ENCODE measurements around the gene SLC7A8.

The SLC7A8 gene

DNA sequence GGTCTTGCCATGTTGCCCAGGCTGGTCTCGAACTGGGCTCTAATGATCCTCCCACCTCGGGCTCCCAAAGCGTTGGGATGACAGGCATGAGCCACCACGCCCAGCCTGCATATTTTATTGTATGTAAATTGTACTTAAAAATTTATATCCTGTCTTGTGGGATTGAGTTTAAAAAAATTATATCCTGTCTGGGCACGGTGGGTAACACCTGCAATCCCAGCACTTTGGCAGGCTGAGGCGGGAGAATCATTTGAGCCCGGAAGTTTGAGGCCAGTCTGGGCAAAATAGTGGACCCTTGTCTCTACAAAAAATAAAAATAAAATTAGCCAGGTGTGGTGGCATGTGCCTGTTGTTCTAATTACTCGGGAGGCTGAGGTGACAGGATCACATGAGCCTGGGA, 50.5 kb downstream of the SLC7A8 start (continued):
- TF ChIP-seq GLIS2 (tag by site-specific recombination; IDR thresholded peaks at IDR 0.05) = no peak
- TF ChIP-seq PRDM1 (tag by site-specific recombination; IDR thresholded peaks at IDR 0.05) = no peak
- TF ChIP-seq ZNF48 (tag by site-specific recombination; IDR thresholded peaks at IDR 0.05) = no peak

DNA sequence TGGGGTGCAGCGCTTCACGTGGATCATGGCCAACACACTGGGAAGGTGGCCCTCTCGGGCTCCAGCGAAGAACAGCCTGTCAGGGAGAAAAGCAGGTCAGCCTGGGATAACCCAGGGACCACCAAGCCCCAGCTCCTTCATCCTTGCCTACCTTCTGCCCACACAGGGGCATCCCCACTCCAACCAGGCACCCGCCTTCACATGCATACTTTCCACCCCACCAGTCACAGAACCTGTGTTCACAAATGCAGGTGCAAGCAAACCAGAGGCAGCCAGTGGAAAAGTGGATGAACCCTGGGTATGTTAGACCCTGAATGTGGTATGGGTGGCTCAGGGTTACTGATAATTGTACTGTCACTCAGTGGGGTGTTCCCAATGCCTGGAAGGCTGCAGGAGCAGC, 52.0 kb downstream of the SLC7A8 start:
- H3K36me3 ChIP-seq (ENCODE audit: control insufficient read depth in 2 of 2, insufficient read depth in 1 of 2, low read length in 2 of 2) = peaks cover 0 to 11% of the 10 kb centered on the region in 2 experiments; a peak in 2 of 3 replicates

More for the DNA sequence above, 52.0 kb downstream of the SLC7A8 start:
- POLR2A ChIA-PET = no interaction called here
- H3K27ac ChIP-seq (ENCODE audit: extremely low read depth, low read depth, low read length) = no peak overlapping the region
- CTCF ChIA-PET = interaction anchor here (0.7 to 2.9 kb wide), 3 partner anchors 10 to 916 kb away, joined by 3 to 25 read pairs (median 16); no protein-coding TSS in a partner anchor
- no peak overlapping the region for H3K4me3 ChIP-seq (ENCODE audit: low read depth, low read length)
- TF ChIP-seq ZNF530 (tag by site-specific recombination; IDR thresholded peaks at IDR 0.05; ENCODE audit: low read depth) = no peak
- TF ChIP-seq, protein P1, sequence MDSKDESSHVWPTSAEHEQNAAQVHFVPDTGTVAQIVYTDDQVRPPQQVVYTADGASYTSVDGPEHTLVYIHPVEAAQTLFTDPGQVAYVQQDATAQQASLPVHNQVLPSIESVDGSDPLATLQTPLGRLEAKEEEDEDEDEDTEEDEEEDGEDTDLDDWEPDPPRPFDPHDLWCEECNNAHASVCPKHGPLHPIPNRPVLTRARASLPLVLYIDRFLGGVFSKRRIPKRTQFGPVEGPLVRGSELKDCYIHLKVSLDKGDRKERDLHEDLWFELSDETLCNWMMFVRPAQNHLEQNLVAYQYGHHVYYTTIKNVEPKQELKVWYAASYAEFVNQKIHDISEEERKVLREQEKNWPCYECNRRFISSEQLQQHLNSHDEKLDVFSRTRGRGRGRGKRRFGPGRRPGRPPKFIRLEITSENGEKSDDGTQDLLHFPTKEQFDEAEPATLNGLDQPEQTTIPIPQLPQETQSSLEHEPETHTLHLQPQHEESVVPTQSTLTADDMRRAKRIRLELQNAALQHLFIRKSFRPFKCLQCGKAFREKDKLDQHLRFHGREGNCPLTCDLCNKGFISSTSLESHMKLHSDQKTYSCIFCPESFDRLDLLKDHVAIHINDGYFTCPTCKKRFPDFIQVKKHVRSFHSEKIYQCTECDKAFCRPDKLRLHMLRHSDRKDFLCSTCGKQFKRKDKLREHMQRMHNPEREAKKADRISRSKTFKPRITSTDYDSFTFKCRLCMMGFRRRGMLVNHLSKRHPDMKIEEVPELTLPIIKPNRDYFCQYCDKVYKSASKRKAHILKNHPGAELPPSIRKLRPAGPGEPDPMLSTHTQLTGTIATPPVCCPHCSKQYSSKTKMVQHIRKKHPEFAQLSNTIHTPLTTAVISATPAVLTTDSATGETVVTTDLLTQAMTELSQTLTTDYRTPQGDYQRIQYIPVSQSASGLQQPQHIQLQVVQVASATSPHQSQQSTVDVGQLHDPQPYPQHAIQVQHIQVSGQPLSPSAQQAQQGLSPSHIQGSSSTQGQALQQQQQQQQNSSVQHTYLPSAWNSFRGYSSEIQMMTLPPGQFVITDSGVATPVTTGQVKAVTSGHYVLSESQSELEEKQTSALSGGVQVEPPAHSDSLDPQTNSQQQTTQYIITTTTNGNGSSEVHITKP (tag by site-specific recombination; IDR thresholded peaks at IDR 0.05) = no peak
- no peak for TF ChIP-seq ZNF266 (tag by site-specific recombination; IDR thresholded peaks at IDR 0.05; ENCODE audit: low read depth)
- no peak for TF ChIP-seq ZNF777 (tag by site-specific recombination; IDR thresholded peaks at IDR 0.05; ENCODE audit: borderline replicate concordance)
- no peak for TF ChIP-seq ZNF175 (tag by site-specific recombination; IDR thresholded peaks at IDR 0.05)
- TF ChIP-seq ZNF843 (tag by site-specific recombination; IDR thresholded peaks at IDR 0.05) = no peak
- no peak for TF ChIP-seq ZNF223 (tag by site-specific recombination; IDR thresholded peaks at IDR 0.05)
- no peak for TF ChIP-seq ZSCAN23 (tag by site-specific recombination; IDR thresholded peaks at IDR 0.05)
- TF ChIP-seq ZNF239 (tag by site-specific recombination; IDR thresholded peaks at IDR 0.05) = no peak
- TF ChIP-seq ZNF350 (tag by site-specific recombination; IDR thresholded peaks at IDR 0.05) = no peak
- TF ChIP-seq ZNF10 (tag by site-specific recombination; IDR thresholded peaks at IDR 0.05) = no peak
- TF ChIP-seq ZNF776 (tag by site-specific recombination; IDR thresholded peaks at IDR 0.05; ENCODE audit: borderline replicate concordance) = no peak
- no peak for TF ChIP-seq ZNF311 (tag by site-specific recombination; IDR thresholded peaks at IDR 0.05; ENCODE audit: borderline replicate concordance)
- TF ChIP-seq ZNF19 (tag by site-specific recombination; IDR thresholded peaks at IDR 0.05; ENCODE audit: low read depth) = no peak
- TF ChIP-seq, protein P2, sequence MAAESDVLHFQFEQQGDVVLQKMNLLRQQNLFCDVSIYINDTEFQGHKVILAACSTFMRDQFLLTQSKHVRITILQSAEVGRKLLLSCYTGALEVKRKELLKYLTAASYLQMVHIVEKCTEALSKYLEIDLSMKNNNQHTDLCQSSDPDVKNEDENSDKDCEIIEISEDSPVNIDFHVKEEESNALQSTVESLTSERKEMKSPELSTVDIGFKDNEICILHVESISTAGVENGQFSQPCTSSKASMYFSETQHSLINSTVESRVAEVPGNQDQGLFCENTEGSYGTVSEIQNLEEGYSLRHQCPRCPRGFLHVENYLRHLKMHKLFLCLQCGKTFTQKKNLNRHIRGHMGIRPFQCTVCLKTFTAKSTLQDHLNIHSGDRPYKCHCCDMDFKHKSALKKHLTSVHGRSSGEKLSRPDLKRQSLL (tag by site-specific recombination; IDR thresholded peaks at IDR 0.05) = no peak
- TF ChIP-seq ZNF112 (tag by site-specific recombination; IDR thresholded peaks at IDR 0.05) = no peak
- TF ChIP-seq ZBTB17 (tag by site-specific recombination; IDR thresholded peaks at IDR 0.05) = no peak
- TF ChIP-seq, protein P3, sequence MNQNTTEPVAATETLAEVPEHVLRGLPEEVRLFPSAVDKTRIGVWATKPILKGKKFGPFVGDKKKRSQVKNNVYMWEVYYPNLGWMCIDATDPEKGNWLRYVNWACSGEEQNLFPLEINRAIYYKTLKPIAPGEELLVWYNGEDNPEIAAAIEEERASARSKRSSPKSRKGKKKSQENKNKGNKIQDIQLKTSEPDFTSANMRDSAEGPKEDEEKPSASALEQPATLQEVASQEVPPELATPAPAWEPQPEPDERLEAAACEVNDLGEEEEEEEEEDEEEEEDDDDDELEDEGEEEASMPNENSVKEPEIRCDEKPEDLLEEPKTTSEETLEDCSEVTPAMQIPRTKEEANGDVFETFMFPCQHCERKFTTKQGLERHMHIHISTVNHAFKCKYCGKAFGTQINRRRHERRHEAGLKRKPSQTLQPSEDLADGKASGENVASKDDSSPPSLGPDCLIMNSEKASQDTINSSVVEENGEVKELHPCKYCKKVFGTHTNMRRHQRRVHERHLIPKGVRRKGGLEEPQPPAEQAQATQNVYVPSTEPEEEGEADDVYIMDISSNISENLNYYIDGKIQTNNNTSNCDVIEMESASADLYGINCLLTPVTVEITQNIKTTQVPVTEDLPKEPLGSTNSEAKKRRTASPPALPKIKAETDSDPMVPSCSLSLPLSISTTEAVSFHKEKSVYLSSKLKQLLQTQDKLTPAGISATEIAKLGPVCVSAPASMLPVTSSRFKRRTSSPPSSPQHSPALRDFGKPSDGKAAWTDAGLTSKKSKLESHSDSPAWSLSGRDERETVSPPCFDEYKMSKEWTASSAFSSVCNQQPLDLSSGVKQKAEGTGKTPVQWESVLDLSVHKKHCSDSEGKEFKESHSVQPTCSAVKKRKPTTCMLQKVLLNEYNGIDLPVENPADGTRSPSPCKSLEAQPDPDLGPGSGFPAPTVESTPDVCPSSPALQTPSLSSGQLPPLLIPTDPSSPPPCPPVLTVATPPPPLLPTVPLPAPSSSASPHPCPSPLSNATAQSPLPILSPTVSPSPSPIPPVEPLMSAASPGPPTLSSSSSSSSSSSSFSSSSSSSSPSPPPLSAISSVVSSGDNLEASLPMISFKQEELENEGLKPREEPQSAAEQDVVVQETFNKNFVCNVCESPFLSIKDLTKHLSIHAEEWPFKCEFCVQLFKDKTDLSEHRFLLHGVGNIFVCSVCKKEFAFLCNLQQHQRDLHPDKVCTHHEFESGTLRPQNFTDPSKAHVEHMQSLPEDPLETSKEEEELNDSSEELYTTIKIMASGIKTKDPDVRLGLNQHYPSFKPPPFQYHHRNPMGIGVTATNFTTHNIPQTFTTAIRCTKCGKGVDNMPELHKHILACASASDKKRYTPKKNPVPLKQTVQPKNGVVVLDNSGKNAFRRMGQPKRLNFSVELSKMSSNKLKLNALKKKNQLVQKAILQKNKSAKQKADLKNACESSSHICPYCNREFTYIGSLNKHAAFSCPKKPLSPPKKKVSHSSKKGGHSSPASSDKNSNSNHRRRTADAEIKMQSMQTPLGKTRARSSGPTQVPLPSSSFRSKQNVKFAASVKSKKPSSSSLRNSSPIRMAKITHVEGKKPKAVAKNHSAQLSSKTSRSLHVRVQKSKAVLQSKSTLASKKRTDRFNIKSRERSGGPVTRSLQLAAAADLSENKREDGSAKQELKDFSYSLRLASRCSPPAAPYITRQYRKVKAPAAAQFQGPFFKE (tag by site-specific recombination; IDR thresholded peaks at IDR 0.05; ENCODE audit: borderline replicate concordance) = no peak
- no peaks in the 10 kb centered on the region for H3K4me1 ChIP-seq (ENCODE audit: control insufficient read depth, insufficient read depth, low read length)
- no peaks in the 10 kb centered on the region for H3K9me3 ChIP-seq (ENCODE audit: control insufficient read depth, insufficient read depth, low read depth, low read length)
